Neuronal stem cell (in vitro differentiated cells): ENCODE data around the gene KIAA0408. TPM values are rescaled to one million over a fixed set of nuclear protein-coding genes. Genes with fewer than 3 reads are reported as not detected.
A peak's percentile ranks its signal among the peaks of the same experiment; 100 is the strongest.

ENCODE experiments used
- DNase-seq: peaks from one replicate; pipeline ENCODE4 v3.0.0-alpha.2; 2013; ENCODE audit warnings: low spot score
- H2AFZ ChIP-seq: one replicate; pipeline ENCODE4 v1.6.1; 2013; ENCODE audit warnings: mild to moderate bottlenecking, low read length, inconsistent platforms
- H2AK5ac ChIP-seq: 2 replicates; pipeline ENCODE4 v1.6.1; 2013; ENCODE audit warnings: low read depth, mild to moderate bottlenecking, inconsistent platforms, low read length, moderate library complexity, mixed read lengths
- H2BK120ac ChIP-seq: 2 replicates; pipeline ENCODE4 v1.6.1; 2013; ENCODE audit warnings: low read depth, mild to moderate bottlenecking, inconsistent platforms, low read length, moderate library complexity, mixed read lengths
- H2BK12ac ChIP-seq: one replicate; pipeline ENCODE4 v1.6.1; 2013; ENCODE audit warnings: low read length, inconsistent platforms
- H2BK15ac ChIP-seq: 2 replicates; pipeline ENCODE4 v1.6.1; 2013; ENCODE audit warnings: mild to moderate bottlenecking, low read length, inconsistent platforms, mixed read lengths
- H2BK5ac ChIP-seq: one replicate; pipeline ENCODE4 v1.6.1; 2013; ENCODE audit warnings: inconsistent platforms, mild to moderate bottlenecking, low read length, moderate library complexity
- H3K14ac ChIP-seq: one replicate; pipeline ENCODE4 v1.6.1; 2013; ENCODE audit warnings: low read length, inconsistent platforms
- H3K18ac ChIP-seq: 2 replicates; pipeline ENCODE4 v1.6.1; 2013; ENCODE audit warnings: low read length, inconsistent platforms
- H3K23ac ChIP-seq: 2 replicates; pipeline ENCODE4 v1.6.1; 2013; ENCODE audit warnings: low read depth, mild to moderate bottlenecking, mixed read lengths, low read length, inconsistent platforms; ENCODE audit not compliant: poor library complexity
- H3K27ac ChIP-seq: replicated peaks from 3 replicates; pipeline ENCODE4 v1.5.1; 2013; ENCODE audit warnings: low read length, inconsistent platforms
- H3K27me3 ChIP-seq, 3 experiments: 2 replicates each; pipeline ENCODE4 v1.6.1; 2013; ENCODE audit warnings: low read length in 3 of 3, mild to moderate bottlenecking in 2 of 3, inconsistent platforms in 1 of 3, low read depth in 1 of 3, mixed read lengths in 1 of 3, moderate library complexity in 1 of 3; ENCODE audit not compliant: control insufficient read depth in 3 of 3, insufficient read depth in 3 of 3
- H3K36me3 ChIP-seq, 2 donors: replicated peaks in 1 of 2; 2 replicates each; pipeline ENCODE4 v1.6.1; 2013; ENCODE audit warnings: low read length in 2 of 2; ENCODE audit not compliant: control insufficient read depth in 2 of 2, insufficient read depth in 2 of 2
- H3K4ac ChIP-seq: 2 replicates; pipeline ENCODE4 v1.6.1; 2013; ENCODE audit warnings: inconsistent platforms, mild to moderate bottlenecking, low read length, moderate library complexity
- H3K4me1 ChIP-seq, 2 donors: 1 replicate in 1 of 2; 2 replicates in 1 of 2; pipeline ENCODE4 v1.6.1; 2013; ENCODE audit warnings: low read length in 2 of 2, low read depth in 1 of 2; ENCODE audit not compliant: control insufficient read depth in 2 of 2, insufficient read depth in 1 of 2
- H3K4me2 ChIP-seq: one replicate; pipeline ENCODE4 v1.6.1; 2013; ENCODE audit warnings: mild to moderate bottlenecking, low read length, inconsistent platforms; ENCODE audit not compliant: insufficient read depth, poor library complexity, severe bottlenecking
- H3K4me3 ChIP-seq, 2 donors: 2 replicates each; pipeline ENCODE4 v1.5.1; 2013; ENCODE audit warnings: low read length in 2 of 2, mild to moderate bottlenecking in 2 of 2, inconsistent platforms in 1 of 2, moderate library complexity in 1 of 2
- H3K79me1 ChIP-seq: one replicate; pipeline ENCODE4 v1.6.1; 2013; ENCODE audit warnings: low read depth, mild to moderate bottlenecking, inconsistent platforms, low read length, moderate library complexity
- H3K9ac ChIP-seq: one replicate; pipeline ENCODE4 v1.6.1; 2013; ENCODE audit warnings: mild to moderate bottlenecking, low read depth, low read length, inconsistent platforms; ENCODE audit not compliant: poor library complexity
- H3K9me3 ChIP-seq, 2 donors: replicated peaks in 1 of 2; 2 replicates each; pipeline versions ENCODE3 to v1.6.1; 2013; ENCODE audit warnings: low read length in 2 of 2, mild to moderate bottlenecking in 2 of 2, inconsistent platforms in 1 of 2, low read depth in 1 of 2, mixed read lengths in 1 of 2, moderate library complexity in 1 of 2; ENCODE audit not compliant: control insufficient read depth in 2 of 2, insufficient read depth in 1 of 2
- H4K8ac ChIP-seq: one replicate; pipeline ENCODE4 v1.6.1; 2013; ENCODE audit warnings: low read depth, mild to moderate bottlenecking, inconsistent platforms, low read length, moderate library complexity
- H4K91ac ChIP-seq: one replicate; pipeline ENCODE4 v1.6.1; 2013; ENCODE audit warnings: low read length, low read depth, mild to moderate bottlenecking, inconsistent platforms; ENCODE audit not compliant: poor library complexity
- WGBS, 2 donors: extraction: QIAGEN DNeasy Blood & Tissue Kit; methylation state at CpG; one replicate each; pipeline ENCODE4 v1.1.7; 2013; ENCODE audit warnings: missing lambda C conversion rate in 2 of 2, mixed read lengths in 1 of 2; ENCODE audit not compliant: insufficient read length in 2 of 2, insufficient replicate concordance in 1 of 2; ENCODE audit errors: extremely low coverage in 2 of 2; 5-methylcytosine and 5-hydroxymethylcytosine counted together
- polyA plus RNA-seq, 2 experiments: library from polyadenylated mRNA; stranded (reverse); fragments of 200-250 nt; gene quantifications; one replicate each; pipeline ENCODE4 v1.2.3, GENCODE V29; 2013

KIAA0408 gene
- 10.1 TPM for polyA plus RNA-seq (2013, experiment 1 of 2)
- polyA plus RNA-seq (2013, experiment 2 of 2), result 10.8 TPM

DNA sequence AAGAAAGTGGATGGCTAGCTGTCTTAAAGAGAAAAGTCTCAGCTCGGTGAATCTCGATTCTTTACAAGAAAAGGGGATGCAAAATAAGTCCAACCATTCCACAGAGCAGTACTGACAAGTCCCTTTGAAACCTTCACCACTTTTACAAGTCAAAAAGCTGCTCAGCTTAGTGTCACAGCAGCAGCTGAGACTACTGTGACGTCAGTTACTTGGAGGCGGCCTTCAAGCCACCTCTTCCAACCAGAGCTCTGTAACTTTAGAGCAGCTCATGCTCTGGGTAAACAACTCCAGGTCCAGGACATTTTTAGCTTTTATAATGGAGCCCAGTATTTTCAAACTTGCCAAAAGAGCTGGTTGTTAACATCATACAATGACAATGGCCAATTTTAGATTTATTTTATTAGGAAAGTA is at the start of gene KIAA0408:
KIAA0408 (minus strand) TSS at position 159 of the 411 bp plus-strand sequence. CDS start 5,408 bp downstream, outside the sequence.
- Histone ChIP-seq H2BK12ac (no peak within 1 kb of the TSS), H3K9ac (no peak within 1 kb of the TSS), H3K27ac (no peak within 1 kb of the TSS), H2AK5ac (no peak within 1 kb of the TSS), H3K4me2 (no peak within 1 kb of the TSS), H3K4me1 (peaks cover 3 to 5% of the 10 kb centered on the region in 2 donors), H3K27me3 (no peaks in the 10 kb centered on the region), H3K14ac (no peak within 1 kb of the TSS), H4K91ac (no peak within 1 kb of the TSS), H3K18ac (no peak within 1 kb of the TSS), H2BK120ac (no peak within 1 kb of the TSS), H3K79me1 (no peaks in the 10 kb centered on the region), H3K23ac (no peak within 1 kb of the TSS), H2AFZ (no peak within 1 kb of the TSS), H3K36me3 (peaks cover 0 to 92% of the 10 kb centered on the region in 2 donors), H2BK15ac (no peak within 1 kb of the TSS), H3K9me3 (no peaks in the 10 kb centered on the region), H3K4ac (no peak within 1 kb of the TSS), H2BK5ac (no peak within 1 kb of the TSS), H4K8ac (no peak within 1 kb of the TSS), H3K4me3 (no peak within 1 kb of the TSS)
- no CpG with 5 or more reads among the region's 4 CpGs for WGBS, 2 donors
- DNase-seq, result peak; percentile 50

DNA sequence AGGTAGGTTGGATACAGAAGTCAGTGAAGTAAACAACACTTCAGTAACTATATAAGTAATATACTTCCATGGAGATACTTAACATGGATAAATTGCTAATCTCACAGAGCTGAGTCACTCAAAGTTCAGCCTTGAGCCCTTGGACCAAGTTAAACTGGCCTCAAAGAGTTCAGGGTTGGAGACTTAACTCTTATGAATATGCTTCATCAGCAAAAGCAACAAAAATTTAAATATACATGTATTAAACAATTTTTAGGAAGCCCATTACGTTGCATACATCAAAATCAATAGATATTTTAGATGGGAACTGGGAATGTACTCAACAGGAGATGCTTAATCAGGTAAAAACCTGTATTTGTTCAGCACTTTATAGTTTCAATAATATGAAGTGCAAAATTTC is 47.7 kb upstream of the KIAA0408 start:
- no peak overlapping the region for H2BK15ac ChIP-seq
- no peaks in the 10 kb centered on the region for H3K79me1 ChIP-seq
- H3K4me3 ChIP-seq, result no peak overlapping the region
- H3K14ac ChIP-seq, result no peak overlapping the region
- no peak for DNase-seq
- no peak overlapping the region for H3K18ac ChIP-seq
- no peak overlapping the region for H2AK5ac ChIP-seq
- no peak overlapping the region for H2BK5ac ChIP-seq
- H3K9me3 ChIP-seq, result peaks cover 0 to 17% of the 10 kb centered on the region in 2 donors
- H3K4me1 ChIP-seq, result no peaks in the 10 kb centered on the region
- H3K9ac ChIP-seq, result no peak overlapping the region
- no peak overlapping the region for H2AFZ ChIP-seq
- H3K27me3 ChIP-seq, result no peaks in the 10 kb centered on the region
- H2BK12ac ChIP-seq, result no peak overlapping the region
- H2BK120ac ChIP-seq, result no peak overlapping the region
- no peak overlapping the region for H4K91ac ChIP-seq
- no peak overlapping the region for H3K23ac ChIP-seq
- H3K4ac ChIP-seq, result no peak overlapping the region
- H3K36me3 ChIP-seq, result peaks cover 15 to 99% of the 10 kb centered on the region in 2 donors
- H3K27ac ChIP-seq, result no peak overlapping the region
- no CpG with 5 or more reads among the region's 1 CpG for WGBS, 2 donors
- no peak overlapping the region for H3K4me2 ChIP-seq
- H4K8ac ChIP-seq, result no peak overlapping the region

DNA sequence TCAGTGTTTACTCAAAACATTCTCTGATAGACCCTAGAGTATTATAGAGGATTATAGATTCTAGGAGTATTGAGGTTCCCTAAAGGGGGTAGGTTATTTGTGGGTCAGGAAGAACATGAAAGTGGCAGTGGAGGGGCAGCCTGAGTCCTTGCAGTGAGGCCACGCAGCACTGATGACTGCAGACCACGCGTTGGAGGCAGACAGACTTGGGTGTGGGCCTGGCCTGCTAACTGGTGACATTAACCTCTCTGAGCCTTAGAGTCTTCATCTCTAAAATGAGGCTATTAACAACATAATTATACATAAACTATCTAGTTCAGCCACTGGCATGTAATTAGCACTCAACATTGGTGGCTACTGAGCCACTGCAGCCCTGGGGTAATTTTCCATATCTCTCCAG is 43.8 kb upstream of the KIAA0408 start:
- Histone ChIP-seq H3K18ac (no peak overlapping the region), H2BK5ac (no peak overlapping the region), H4K91ac (no peak overlapping the region), H3K14ac (no peak overlapping the region), H2BK12ac (no peak overlapping the region), H3K4me3 (no peak overlapping the region), H3K27me3 (no peaks in the 10 kb centered on the region), H2BK120ac (no peak overlapping the region), H3K4ac (no peak overlapping the region), H3K4me2 (no peak overlapping the region), H4K8ac (no peak overlapping the region), H3K4me1 (no peaks in the 10 kb centered on the region), H2AK5ac (no peak overlapping the region), H2AFZ (no peak overlapping the region), H3K23ac (no peak overlapping the region), H3K27ac (no peak overlapping the region), H3K9ac (no peak overlapping the region), H3K9me3 (no peaks in the 10 kb centered on the region), H3K36me3 (peaks cover 8 to 97% of the 10 kb centered on the region in 2 donors), H2BK15ac (no peak overlapping the region), H3K79me1 (no peaks in the 10 kb centered on the region)
- no peak for DNase-seq
- WGBS, 2 donors, result no CpG with 5 or more reads among the region's 3 CpGs

DNA sequence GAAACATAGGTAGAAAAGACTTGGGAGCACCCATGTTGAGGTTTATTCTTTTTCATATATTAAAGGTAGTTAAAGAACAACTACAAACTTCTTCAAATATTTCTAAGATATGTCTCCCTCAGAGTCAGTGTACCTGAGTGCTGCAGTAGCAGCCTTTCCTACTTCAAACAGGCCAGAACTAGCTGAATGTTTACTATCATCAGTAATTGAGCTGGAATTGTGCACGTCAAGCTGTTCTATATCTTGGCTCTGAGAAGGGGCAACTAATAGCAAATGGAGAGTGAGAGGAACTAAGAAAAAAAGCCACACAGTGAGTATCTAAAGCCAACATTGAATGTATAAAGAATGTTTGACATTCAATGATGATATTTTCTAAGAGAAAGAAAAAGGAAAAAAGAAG is 38.2 kb upstream of the KIAA0408 start:
- H4K91ac ChIP-seq, result no peak overlapping the region
- H3K4me1 ChIP-seq, result no peaks in the 10 kb centered on the region
- no peak overlapping the region for H2BK120ac ChIP-seq
- no peak overlapping the region for H2BK15ac ChIP-seq
- no peaks in the 10 kb centered on the region for H3K79me1 ChIP-seq
- DNase-seq, result no peak
- no peaks in the 10 kb centered on the region for H3K9me3 ChIP-seq
- H3K4ac ChIP-seq, result no peak overlapping the region
- no peak overlapping the region for H2BK5ac ChIP-seq
- no CpG with 5 or more reads among the region's 1 CpG for WGBS, 2 donors
- H3K4me2 ChIP-seq, result no peak overlapping the region
- peaks cover 2 to 99% of the 10 kb centered on the region in 2 donors for H3K36me3 ChIP-seq
- H3K9ac ChIP-seq, result no peak overlapping the region
- H3K27ac ChIP-seq, result no peak overlapping the region
- no peak overlapping the region for H2AFZ ChIP-seq
- H3K23ac ChIP-seq, result no peak overlapping the region
- H3K27me3 ChIP-seq, result no peaks in the 10 kb centered on the region
- H3K14ac ChIP-seq, result no peak overlapping the region
- H2BK12ac ChIP-seq, result no peak overlapping the region
- no peak overlapping the region for H3K4me3 ChIP-seq
- no peak overlapping the region for H2AK5ac ChIP-seq
- H3K18ac ChIP-seq, result no peak overlapping the region
- H4K8ac ChIP-seq, result no peak overlapping the region
